ENCODE results near the gene NR4A3. TPM values are rescaled to one million over a fixed set of nuclear protein-coding genes. Genes with fewer than 3 reads are reported as not detected.

NR4A3 gene
- total RNA-seq, 1 experiment from 2014 or later: 0.24 TPM

DNA sequence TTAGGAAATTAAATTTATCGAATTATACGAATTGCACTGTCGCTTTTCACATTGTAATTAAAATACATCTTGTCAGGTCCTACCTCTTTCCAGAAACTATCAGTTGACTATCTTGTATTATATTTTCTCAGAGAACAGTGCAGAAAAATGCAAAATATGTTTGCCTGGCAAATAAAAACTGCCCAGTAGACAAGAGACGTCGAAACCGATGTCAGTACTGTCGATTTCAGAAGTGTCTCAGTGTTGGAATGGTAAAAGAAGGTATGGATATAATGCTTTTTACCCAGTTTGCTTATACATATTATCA lies 10.8 kb downstream of the NR4A3 start:
- H4K20me1 ChIP-seq (ENCODE audit: control insufficient read depth, insufficient read depth, insufficient read length): no peaks in the 10 kb centered on the region
- H4K8ac ChIP-seq (replicated peaks; ENCODE audit: insufficient read length, low read depth, low read length): no peak overlapping the region
- H3K23me2 ChIP-seq (ENCODE audit: insufficient read length, low read depth, low read length, poor library complexity, severe bottlenecking): no peaks in the 10 kb centered on the region
- H3K9me3 ChIP-seq (ENCODE audit: control insufficient read depth, low read depth, low read length): no peaks in the 10 kb centered on the region
- H2AK5ac ChIP-seq (ENCODE audit: insufficient read length, low read length): no peak overlapping the region
- peaks cover 10 to 14% of the 10 kb centered on the region in 2 experiments for H3K4me1 Mint-ChIP-seq
- no peak overlapping the region for H3K18ac ChIP-seq (ENCODE audit: insufficient read length, low read depth, low read length)
- H4K5ac ChIP-seq (ENCODE audit: insufficient read length, low read depth, low read length): no peak overlapping the region
- no peak overlapping the region for H3K4ac ChIP-seq (ENCODE audit: low read depth, low read length)
- no peak overlapping the region for H2BK12ac ChIP-seq (ENCODE audit: insufficient read length, low read depth, low read length)
- no CpG with 5 or more reads among the region's 7 CpGs for WGBS (ENCODE audit: extremely low coverage, insufficient read length, low lambda C conversion rate)
- no peak overlapping the region for H3K4me2 ChIP-seq (ENCODE audit: insufficient read depth, insufficient read length, low read length)
- no peak overlapping the region for H3K23ac ChIP-seq (ENCODE audit: insufficient read length, low read depth, low read length)
- H2BK5ac ChIP-seq (ENCODE audit: insufficient read length, low read length): no peak overlapping the region
- TF ChIP-seq, protein P1, sequence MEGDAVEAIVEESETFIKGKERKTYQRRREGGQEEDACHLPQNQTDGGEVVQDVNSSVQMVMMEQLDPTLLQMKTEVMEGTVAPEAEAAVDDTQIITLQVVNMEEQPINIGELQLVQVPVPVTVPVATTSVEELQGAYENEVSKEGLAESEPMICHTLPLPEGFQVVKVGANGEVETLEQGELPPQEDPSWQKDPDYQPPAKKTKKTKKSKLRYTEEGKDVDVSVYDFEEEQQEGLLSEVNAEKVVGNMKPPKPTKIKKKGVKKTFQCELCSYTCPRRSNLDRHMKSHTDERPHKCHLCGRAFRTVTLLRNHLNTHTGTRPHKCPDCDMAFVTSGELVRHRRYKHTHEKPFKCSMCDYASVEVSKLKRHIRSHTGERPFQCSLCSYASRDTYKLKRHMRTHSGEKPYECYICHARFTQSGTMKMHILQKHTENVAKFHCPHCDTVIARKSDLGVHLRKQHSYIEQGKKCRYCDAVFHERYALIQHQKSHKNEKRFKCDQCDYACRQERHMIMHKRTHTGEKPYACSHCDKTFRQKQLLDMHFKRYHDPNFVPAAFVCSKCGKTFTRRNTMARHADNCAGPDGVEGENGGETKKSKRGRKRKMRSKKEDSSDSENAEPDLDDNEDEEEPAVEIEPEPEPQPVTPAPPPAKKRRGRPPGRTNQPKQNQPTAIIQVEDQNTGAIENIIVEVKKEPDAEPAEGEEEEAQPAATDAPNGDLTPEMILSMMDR (conservative IDR thresholded peaks at IDR 0.05): no peak
- H3K27me3 ChIP-seq (ENCODE audit: insufficient read depth, low read length): peaks cover 23% of the 10 kb centered on the region
- no peak overlapping the region for H2BK15ac ChIP-seq (ENCODE audit: low read depth, low read length)
- H3K14ac ChIP-seq (ENCODE audit: insufficient read depth, low read length): no peak overlapping the region
- peaks cover 55% of the 10 kb centered on the region for H3K27me3 Mint-ChIP-seq (ENCODE audit: low read depth)
- no peak overlapping the region for H3K27ac Mint-ChIP-seq
- no peak overlapping the region for H3K9ac ChIP-seq (ENCODE audit: extremely low read depth, insufficient read length, low read length)
- H2AFZ ChIP-seq (ENCODE audit: low read length): no peak overlapping the region
- H3K79me2 ChIP-seq (ENCODE audit: insufficient read depth, low read length): no peaks in the 10 kb centered on the region
- no peak overlapping the region for H2BK20ac ChIP-seq (ENCODE audit: low read depth, low read length, poor library complexity, severe bottlenecking)
- H3K79me1 ChIP-seq (ENCODE audit: insufficient read depth, low read depth, low read length, poor library complexity, severe bottlenecking): no peaks in the 10 kb centered on the region
- H3K4me1 ChIP-seq (ENCODE audit: insufficient read depth, low read length): peaks cover 2% of the 10 kb centered on the region; the same call in 1 of the 2 replicates
- no peak overlapping the region for H3K4me3 Mint-ChIP-seq
- H3T11ph ChIP-seq (ENCODE audit: low read length): no peak overlapping the region
- H3K56ac ChIP-seq (ENCODE audit: insufficient read length, low read depth, low read length): no peak overlapping the region
- no peak overlapping the region for H4K91ac ChIP-seq (ENCODE audit: insufficient read length, low read depth, low read length)
- no peaks in the 10 kb centered on the region; a peak in 2 of 7 replicates for H3K36me3 Mint-ChIP-seq (ENCODE audit: insufficient read depth in 1 of 3, low read depth in 3 of 3)
- no peak overlapping the region for H2BK120ac ChIP-seq (ENCODE audit: low read depth, low read length, poor library complexity, severe bottlenecking)
- H3K27ac ChIP-seq (ENCODE audit: insufficient read length, low read depth, low read length): no peak overlapping the region
- no peak for DNase-seq
- H3K9me3 Mint-ChIP-seq: no peaks in the 10 kb centered on the region; a peak in 1 of 5 replicates

Data from H9 (cell line).